HepG2 (cell line): ENCODE data around the gene RDM1. TPM values are rescaled to one million over a fixed set of nuclear protein-coding genes. Genes with fewer than 3 reads are reported as not detected.

Source experiments
- ATAC-seq: fragments of 200-7000 bp; cut with Tn5 transposase; 3 replicates; pipeline ENCODE4 v1.9.1; 2020; ENCODE audit warnings: mild to moderate bottlenecking, moderate library complexity
- BruUV-seq: library from RNA; stranded (reverse); fragments of 400-500 nt; replicated peaks from 2 replicates; lab custom pipeline; 2021; lab: Mats Ljungman, UMichigan
- CTCF ChIA-PET: fragments of 300-600 bp; formaldehyde crosslinking; extraction: SDS; loops from one replicate; lab custom pipeline; 2021; ENCODE audit warnings: low total read pairs, inconsistent platforms, low intra/inter-chr PET ratio; lab: Yijun Ruan, JAX
- POLR2A ChIA-PET: fragments of 350-600 bp; sonication (Branson Sonifier 250); formaldehyde crosslinking; loops from one replicate; lab custom pipeline; 2020; ENCODE audit warnings: antibody characterized with exemption, inconsistent platforms; lab: Yijun Ruan, JAX
- DNase-seq: peaks from one replicate; pipeline ENCODE4 v3.0.0-alpha.2; 2015; ENCODE audit warnings: low spot score
- FAIRE-seq: peaks from 3 replicates; lab custom pipeline; 2011; peaks lifted over from hg19 to GRCh38; lab: Jason Lieb, UNC
- H2AFZ ChIP-seq: one replicate; pipeline ENCODE4 v1.6.1; 2011; ENCODE audit warnings: low read length, inconsistent platforms
- H3K27ac ChIP-seq: fragments of 300-600 bp; 3 replicates; pipeline ENCODE4 v1.8.0; 2011; ENCODE audit warnings: mixed run types, mild to moderate bottlenecking, mixed read lengths, low read length, inconsistent platforms; ENCODE audit not compliant: insufficient read depth; ENCODE audit errors: extremely low read length
- H3K27me3 ChIP-seq, 2 experiments: fragments of 200-600 bp in 1 of 2; 2 replicates in 1 of 2; 3 replicates in 1 of 2; pipeline versions ENCODE4 v1.6.0 to v1.8.0; 2011; ENCODE audit warnings: low read length in 2 of 2, mild to moderate bottlenecking in 2 of 2, moderate library complexity in 2 of 2, inconsistent platforms in 1 of 2; ENCODE audit not compliant: insufficient read depth in 2 of 2, control insufficient read depth in 1 of 2
- H3K36me3 ChIP-seq, 2 experiments: fragments of 200-600 bp in 1 of 2; replicated peaks in 1 of 2; 2 replicates in 1 of 2; 3 replicates in 1 of 2; pipeline versions ENCODE4 v1.5.1 to v1.8.0; 2011; ENCODE audit warnings: low read length in 2 of 2, inconsistent platforms in 1 of 2; ENCODE audit not compliant: insufficient read depth in 2 of 2, control insufficient read depth in 1 of 2
- H3K4me1 ChIP-seq: 2 replicates; pipeline ENCODE4 v1.5.1; 2012; ENCODE audit warnings: low read length, inconsistent platforms; ENCODE audit not compliant: insufficient read depth
- H3K4me2 ChIP-seq: 2 replicates; pipeline ENCODE4 v1.6.0; 2011; ENCODE audit warnings: low read depth, low read length, inconsistent platforms
- H3K4me3 ChIP-seq, 3 experiments: fragments of 200-600 bp in 1 of 3; sonication (generic), shearing (Covaris generic) in 1 of 3; replicated peaks in 1 of 3; 2 replicates each; pipeline ENCODE4 v1.5.1; 2011 to 2016; ENCODE audit warnings: low read length in 3 of 3, inconsistent platforms in 2 of 3, low read depth in 2 of 3, mild to moderate bottlenecking in 2 of 3, control low read depth in 1 of 3, mixed read lengths in 1 of 3; ENCODE audit not compliant: insufficient read depth in 1 of 3
- H3K79me2 ChIP-seq: one replicate; pipeline ENCODE4 v1.6.1; 2011; ENCODE audit warnings: low read length, inconsistent platforms; ENCODE audit not compliant: insufficient read depth
- H3K9ac ChIP-seq: 2 replicates; pipeline ENCODE4 v1.6.0; 2011; ENCODE audit warnings: mild to moderate bottlenecking, low read depth, low read length, inconsistent platforms; ENCODE audit not compliant: insufficient read depth
- H3K9me3 ChIP-seq: 2 replicates; pipeline ENCODE4 v1.5.1; 2012; ENCODE audit warnings: mild to moderate bottlenecking, low read length
- H4K20me1 ChIP-seq: 2 replicates; pipeline ENCODE4 v1.6.0; 2011; ENCODE audit warnings: inconsistent platforms, mild to moderate bottlenecking, low read length, moderate library complexity; ENCODE audit not compliant: insufficient read depth
- BRCA1 ChIP-seq: sonication (generic); formaldehyde crosslinking; IDR thresholded peaks from 2 replicates; pipeline ENCODE4 v1.4.0; 2020; ENCODE audit warnings: missing genetic modification reagents
- POLR2A ChIP-seq, 2 experiments: IDR thresholded peaks; 2 replicates each; pipeline ENCODE4 v1.6.1; 2011; ENCODE audit warnings: low read depth in 2 of 2, low read length in 2 of 2, mild to moderate bottlenecking in 1 of 2, moderate library complexity in 1 of 2; ENCODE audit not compliant: insufficient read depth in 1 of 2
- RARG ChIP-seq: sonication (generic); formaldehyde crosslinking; IDR thresholded peaks from 2 replicates; pipeline ENCODE4 v1.4.0; 2020; ENCODE audit warnings: low read depth, mild to moderate bottlenecking, missing genetic modification reagents
- XRCC5 ChIP-seq: fragments of 200-400 bp; formaldehyde crosslinking; optimal IDR thresholded peaks from 2 replicates; pipeline ENCODE3; 2017; ENCODE audit warnings: mild to moderate bottlenecking, low read length
- ZBTB38 ChIP-seq: sonication (generic); formaldehyde crosslinking; IDR thresholded peaks from 2 replicates; pipeline ENCODE4 v1.5.1; 2020; ENCODE audit warnings: mild to moderate bottlenecking, missing genetic modification reagents
- WGBS: methylation state at CpG from one replicate; pipeline ENCODE4 v1.1.6; 2017; ENCODE audit warnings: low lambda C conversion rate; 5-methylcytosine and 5-hydroxymethylcytosine counted together
- in situ Hi-C: cut with HindIII; loops from 2 replicates; pipeline ENCODE4 v1.10.0; 2017; ENCODE audit warnings: low pct_unique_long_range_greater_than_20kb; ENCODE audit not compliant: extremely low pct_ligation_motif_present
- intact Hi-C: fragments of 100-400 bp; cut with micrococcal nuclease; formaldehyde crosslinking; loops from one replicate; pipeline ENCODE4 v1.10.0; 2022; ENCODE audit not compliant: unreplicated experiment
- polyA plus RNA-seq, 8 experiments: library from polyadenylated mRNA; depleted of rRNA in 3 of 8; stranded (reverse) in 7 of 8; unstranded in 1 of 8; fragments of >200 nt; fragmentation: Illumina TruSeq in 4 of 8; extraction: Trizol in 4 of 8; gene quantifications; 2 replicates each; pipeline versions ENCODE4 v1.2.1 to v1.2.3, GENCODE V29; 2011 to 2016; ENCODE audit warnings: low read depth in 4 of 8, missing spikeins in 1 of 8, mixed read lengths in 1 of 8; ENCODE audit not compliant: insufficient read depth in 1 of 8
- total RNA-seq, 5 experiments: library from RNA; depleted of rRNA; stranded (reverse); fragments of >200 nt; fragmentation: Illumina TruSeq; extraction: Trizol; gene quantifications; 2 replicates each; pipeline ENCODE4 v1.2.3, GENCODE V29; 2016; ENCODE audit warnings: low read depth in 1 of 5
- TF ChIP-seq, protein P1 (sequence below): IDR thresholded peaks from 2 replicates; pipeline ENCODE4 v1.6.1; 2016; ENCODE audit warnings: low read depth, missing genetic modification reagents, missing compliant biosample characterization
- TF ChIP-seq, protein P2 (sequence below): sonication (generic); formaldehyde crosslinking; IDR thresholded peaks from 2 replicates; pipeline ENCODE4 v1.4.0; 2020; ENCODE audit warnings: mild to moderate bottlenecking, missing genetic modification reagents
- TF ChIP-seq, protein P3 (sequence below): sonication (generic); formaldehyde crosslinking; IDR thresholded peaks from 2 replicates; pipeline ENCODE4 v1.5.0; 2020; ENCODE audit warnings: mild to moderate bottlenecking, missing genetic modification reagents

The RDM1 gene
- total and polyA plus RNA-seq, 2 of the 13 experiments (the other 11 are each of a cell fraction or from before 2014, with no cell fraction given), result 0.28 to 0.40 TPM

DNA sequence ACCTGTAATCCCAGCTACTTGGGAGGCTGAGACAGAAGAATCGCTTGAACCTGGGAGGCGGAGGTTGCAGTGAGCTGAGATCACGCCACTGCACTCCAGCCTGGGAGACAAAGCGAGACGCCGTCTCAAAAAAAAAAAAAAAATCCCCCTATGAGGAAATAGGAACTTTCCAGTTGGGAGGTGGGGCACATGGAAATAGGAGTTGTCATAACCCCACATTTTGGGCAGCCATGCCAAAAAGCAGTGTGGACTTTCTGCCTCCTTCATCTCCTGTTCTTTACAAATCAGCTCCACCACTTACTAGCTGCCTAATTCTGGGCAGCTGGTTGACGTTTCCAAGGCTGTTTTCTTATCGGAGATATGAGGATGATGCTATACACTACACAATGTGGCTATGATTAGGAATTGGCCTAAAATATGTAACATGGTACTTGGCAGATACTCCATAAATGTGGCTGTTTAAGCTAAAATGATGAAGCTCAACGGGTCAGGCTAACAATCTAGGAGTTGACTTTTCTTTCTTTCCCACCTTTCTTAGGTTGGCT is 28.9 kb downstream of the RDM1 start (continued):
- TF ChIP-seq, protein P1, sequence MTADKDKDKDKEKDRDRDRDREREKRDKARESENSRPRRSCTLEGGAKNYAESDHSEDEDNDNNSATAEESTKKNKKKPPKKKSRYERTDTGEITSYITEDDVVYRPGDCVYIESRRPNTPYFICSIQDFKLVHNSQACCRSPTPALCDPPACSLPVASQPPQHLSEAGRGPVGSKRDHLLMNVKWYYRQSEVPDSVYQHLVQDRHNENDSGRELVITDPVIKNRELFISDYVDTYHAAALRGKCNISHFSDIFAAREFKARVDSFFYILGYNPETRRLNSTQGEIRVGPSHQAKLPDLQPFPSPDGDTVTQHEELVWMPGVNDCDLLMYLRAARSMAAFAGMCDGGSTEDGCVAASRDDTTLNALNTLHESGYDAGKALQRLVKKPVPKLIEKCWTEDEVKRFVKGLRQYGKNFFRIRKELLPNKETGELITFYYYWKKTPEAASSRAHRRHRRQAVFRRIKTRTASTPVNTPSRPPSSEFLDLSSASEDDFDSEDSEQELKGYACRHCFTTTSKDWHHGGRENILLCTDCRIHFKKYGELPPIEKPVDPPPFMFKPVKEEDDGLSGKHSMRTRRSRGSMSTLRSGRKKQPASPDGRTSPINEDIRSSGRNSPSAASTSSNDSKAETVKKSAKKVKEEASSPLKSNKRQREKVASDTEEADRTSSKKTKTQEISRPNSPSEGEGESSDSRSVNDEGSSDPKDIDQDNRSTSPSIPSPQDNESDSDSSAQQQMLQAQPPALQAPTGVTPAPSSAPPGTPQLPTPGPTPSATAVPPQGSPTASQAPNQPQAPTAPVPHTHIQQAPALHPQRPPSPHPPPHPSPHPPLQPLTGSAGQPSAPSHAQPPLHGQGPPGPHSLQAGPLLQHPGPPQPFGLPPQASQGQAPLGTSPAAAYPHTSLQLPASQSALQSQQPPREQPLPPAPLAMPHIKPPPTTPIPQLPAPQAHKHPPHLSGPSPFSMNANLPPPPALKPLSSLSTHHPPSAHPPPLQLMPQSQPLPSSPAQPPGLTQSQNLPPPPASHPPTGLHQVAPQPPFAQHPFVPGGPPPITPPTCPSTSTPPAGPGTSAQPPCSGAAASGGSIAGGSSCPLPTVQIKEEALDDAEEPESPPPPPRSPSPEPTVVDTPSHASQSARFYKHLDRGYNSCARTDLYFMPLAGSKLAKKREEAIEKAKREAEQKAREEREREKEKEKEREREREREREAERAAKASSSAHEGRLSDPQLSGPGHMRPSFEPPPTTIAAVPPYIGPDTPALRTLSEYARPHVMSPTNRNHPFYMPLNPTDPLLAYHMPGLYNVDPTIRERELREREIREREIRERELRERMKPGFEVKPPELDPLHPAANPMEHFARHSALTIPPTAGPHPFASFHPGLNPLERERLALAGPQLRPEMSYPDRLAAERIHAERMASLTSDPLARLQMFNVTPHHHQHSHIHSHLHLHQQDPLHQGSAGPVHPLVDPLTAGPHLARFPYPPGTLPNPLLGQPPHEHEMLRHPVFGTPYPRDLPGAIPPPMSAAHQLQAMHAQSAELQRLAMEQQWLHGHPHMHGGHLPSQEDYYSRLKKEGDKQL (CRISPR knock-in tag), result no peak
- TF ChIP-seq RARG (CRISPR knock-in tag), result no peak
- TF ChIP-seq, all 625 proteins: peak for 0

DNA sequence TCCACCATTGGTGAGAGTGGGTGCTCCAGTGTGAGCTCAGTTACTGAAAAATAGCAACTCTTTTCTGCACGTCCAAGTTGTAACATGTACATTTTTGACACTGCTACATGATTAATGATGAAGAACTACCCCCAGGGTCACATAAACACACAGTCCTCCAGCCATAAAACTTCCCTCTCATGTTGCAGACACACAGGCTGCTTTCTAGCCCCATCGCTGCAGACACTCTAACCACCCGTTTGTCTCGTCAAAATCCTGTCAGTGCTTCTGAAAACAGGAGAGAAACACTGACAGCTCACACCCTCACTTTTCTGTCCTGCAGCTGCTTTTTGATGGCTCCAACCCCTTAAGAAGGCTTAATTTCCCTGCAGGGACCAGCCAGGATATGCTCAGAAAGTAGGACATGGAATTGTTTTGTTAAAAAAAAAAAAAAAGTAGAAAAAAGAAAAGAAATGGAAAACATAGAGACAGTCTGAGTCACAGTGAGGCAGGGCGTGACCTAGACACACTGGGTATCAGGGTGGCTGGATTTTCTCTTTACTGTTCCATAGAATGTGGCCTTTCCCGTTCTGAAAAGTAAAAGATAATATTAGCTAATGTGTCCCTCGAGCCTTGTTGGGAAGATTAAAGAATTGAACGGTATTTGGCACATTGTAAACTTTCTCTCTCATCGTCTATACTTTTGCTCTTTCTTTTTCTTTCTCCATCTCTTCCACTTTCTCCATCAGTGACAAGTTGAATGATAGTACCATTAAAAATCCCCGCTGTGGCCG is 29.7 kb downstream of the RDM1 start:
- ChIA-PET POLR2A (no interaction called here), CTCF (no interaction called here)
- no peaks in the 10 kb centered on the region for H3K79me2 ChIP-seq
- 17% methylated on average over 11 of the region's 11 CpGs for WGBS
- FAIRE-seq, result no peak
- no peak overlapping the region for H3K9ac ChIP-seq
- H3K9me3 ChIP-seq, result no peaks in the 10 kb centered on the region
- H3K4me1 ChIP-seq, result no peaks in the 10 kb centered on the region
- BruUV-seq, result no TSS peak
- no peak overlapping the region for H2AFZ ChIP-seq
- in situ Hi-C loops (no loop called here), intact Hi-C loops (no loop called here)
- no peak overlapping the region for H3K27ac ChIP-seq
- no peak overlapping the region for H3K4me3 ChIP-seq
- no peak for ATAC-seq
- no peak overlapping the region for H3K4me2 ChIP-seq
- no peak for DNase-seq
- no peaks in the 10 kb centered on the region for H4K20me1 ChIP-seq
- no peaks in the 10 kb centered on the region; a peak in 1 of 5 replicates for H3K27me3 ChIP-seq
- no peaks in the 10 kb centered on the region for H3K36me3 ChIP-seq
- TF ChIP-seq ZBTB38 (no peak), BRCA1 (CRISPR knock-in tag) (no peak), POLR2A (IDR thresholded peaks at IDR 0.05; ENCODE audit: insufficient read depth in 1 of 2, low read depth in 2 of 2, low read length in 2 of 2) (no peak), XRCC5 (no peak)
- TF ChIP-seq, protein P2, sequence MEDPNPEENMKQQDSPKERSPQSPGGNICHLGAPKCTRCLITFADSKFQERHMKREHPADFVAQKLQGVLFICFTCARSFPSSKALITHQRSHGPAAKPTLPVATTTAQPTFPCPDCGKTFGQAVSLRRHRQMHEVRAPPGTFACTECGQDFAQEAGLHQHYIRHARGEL, result no peak
- TF ChIP-seq, protein P3, sequence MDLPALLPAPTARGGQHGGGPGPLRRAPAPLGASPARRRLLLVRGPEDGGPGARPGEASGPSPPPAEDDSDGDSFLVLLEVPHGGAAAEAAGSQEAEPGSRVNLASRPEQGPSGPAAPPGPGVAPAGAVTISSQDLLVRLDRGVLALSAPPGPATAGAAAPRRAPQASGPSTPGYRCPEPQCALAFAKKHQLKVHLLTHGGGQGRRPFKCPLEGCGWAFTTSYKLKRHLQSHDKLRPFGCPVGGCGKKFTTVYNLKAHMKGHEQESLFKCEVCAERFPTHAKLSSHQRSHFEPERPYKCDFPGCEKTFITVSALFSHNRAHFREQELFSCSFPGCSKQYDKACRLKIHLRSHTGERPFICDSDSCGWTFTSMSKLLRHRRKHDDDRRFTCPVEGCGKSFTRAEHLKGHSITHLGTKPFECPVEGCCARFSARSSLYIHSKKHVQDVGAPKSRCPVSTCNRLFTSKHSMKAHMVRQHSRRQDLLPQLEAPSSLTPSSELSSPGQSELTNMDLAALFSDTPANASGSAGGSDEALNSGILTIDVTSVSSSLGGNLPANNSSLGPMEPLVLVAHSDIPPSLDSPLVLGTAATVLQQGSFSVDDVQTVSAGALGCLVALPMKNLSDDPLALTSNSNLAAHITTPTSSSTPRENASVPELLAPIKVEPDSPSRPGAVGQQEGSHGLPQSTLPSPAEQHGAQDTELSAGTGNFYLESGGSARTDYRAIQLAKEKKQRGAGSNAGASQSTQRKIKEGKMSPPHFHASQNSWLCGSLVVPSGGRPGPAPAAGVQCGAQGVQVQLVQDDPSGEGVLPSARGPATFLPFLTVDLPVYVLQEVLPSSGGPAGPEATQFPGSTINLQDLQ, result no peak
